Measurements from ENCODE around the gene GAST.

- TF ChIP-seq CTCF (IDR thresholded peaks at IDR 0.05) (no peak), POLR2A (IDR thresholded peaks at IDR 0.05) (no peak)
Measured at GRCh38 chr17:41763327-41763726, 51.2 kb downstream of the GAST start.
